ENCODE measurements around the gene CREBBP. TPM values are rescaled to one million over a fixed set of nuclear protein-coding genes. Genes with fewer than 3 reads are reported as not detected.

The CREBBP gene
- total and polyA plus RNA-seq, 9 of the 15 experiments (the other 6 are each of a cell fraction or from before 2014, with no cell fraction given), result 0.70 to 24.8 (median 5.6) TPM

DNA sequence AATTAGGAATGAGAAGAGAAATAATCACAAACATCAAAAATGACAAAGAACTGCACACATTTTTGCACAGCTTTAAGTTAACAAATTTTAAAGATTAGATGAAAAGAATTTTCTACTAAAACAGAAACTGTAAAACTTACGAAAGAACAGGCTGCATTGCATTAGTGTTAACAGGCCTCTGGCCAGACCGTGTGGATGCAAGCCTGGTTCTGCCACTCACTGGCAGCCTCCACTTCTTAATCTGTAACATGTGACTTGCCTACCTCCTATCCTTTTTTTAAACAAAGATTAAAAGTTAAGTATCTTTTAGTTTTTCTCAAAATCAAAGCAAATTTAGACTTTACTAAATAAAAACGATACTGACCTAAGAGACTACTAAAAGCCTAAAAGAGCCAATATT lies 37.5 kb downstream of the CREBBP start:
- Histone ChIP-seq H3K9me1 (ENCODE audit: control insufficient read depth, insufficient read depth, low read length) (no peaks in the 10 kb centered on the region), H3K4me1 (replicated peaks in 1 of 2; ENCODE audit: control insufficient read depth in 2 of 2, insufficient read depth in 2 of 2, low read length in 2 of 2) (peaks cover 16 to 27% of the 10 kb centered on the region in 2 experiments), H3K79me2 (ENCODE audit: control insufficient read depth, insufficient read depth, low read length) (peaks cover 77% of the 10 kb centered on the region), H3K36me3 (ENCODE audit: control insufficient read depth, insufficient read depth, low read length) (no peaks in the 10 kb centered on the region), H3K9ac (ENCODE audit: insufficient read depth in 1 of 2, low read depth in 2 of 2, low read length in 2 of 2) (no peak overlapping the region), H3K27me3 (ENCODE audit: control insufficient read depth in 2 of 2, insufficient read depth in 2 of 2, low read length in 2 of 2) (no peaks in the 10 kb centered on the region), H3K9me3 (replicated peaks; ENCODE audit: control insufficient read depth, insufficient read depth, low read depth, low read length) (no peaks in the 10 kb centered on the region), H3K4me2 (ENCODE audit: insufficient read depth, low read length) (no peak overlapping the region), H3K4me3 (no peak overlapping the region), H2AFZ (ENCODE audit: low read depth, low read length) (no peak overlapping the region), H3K27ac (ENCODE audit: extremely low read depth, low read depth, low read length) (no peak overlapping the region), H4K20me1 (replicated peaks; ENCODE audit: control insufficient read depth, insufficient read depth, low read length) (no peaks in the 10 kb centered on the region)
- WGBS (ENCODE audit: insufficient coverage, low coverage, missing lambda C conversion rate), result 75% methylated on average over 3 of the region's 3 CpGs
- in situ Hi-C loops (cut with MboI), result no loop called here
- CTCF ChIA-PET (ENCODE audit: low intra/inter-chr PET ratio), result no interaction called here
- TF ChIP-seq PHB2 (IDR thresholded peaks at IDR 0.05; ENCODE audit: low read depth), result no peak
- TF ChIP-seq NUFIP1 (IDR thresholded peaks at IDR 0.05; ENCODE audit: partially characterized antibody), result no peak
- TF ChIP-seq HMG20B (CRISPR knock-in tag; IDR thresholded peaks at IDR 0.05), result no peak
- TF ChIP-seq OTX1 (CRISPR knock-in tag; IDR thresholded peaks at IDR 0.05), result no peak
- TF ChIP-seq KLF13 (tag; IDR thresholded peaks at IDR 0.05; ENCODE audit: borderline replicate concordance, low read depth), result no peak
- TF ChIP-seq ATF1 (CRISPR knock-in tag; IDR thresholded peaks at IDR 0.05), result no peak
- no peak for TF ChIP-seq ATF1 (tag; IDR thresholded peaks at IDR 0.05)
- POLR2A ChIA-PET, result no interaction called here
- DNase-seq (ENCODE audit: extremely low read depth in 1 of 4, low spot score in 3 of 4) (no peak), FAIRE-seq (no peak), ATAC-seq (no peak)
- intact Hi-C loops (cut with micrococcal nuclease), result no loop called here
- BruUV-seq (replicated peaks), result no TSS peak

Data from K562 (cell line).